Loucy (cell line): ENCODE data around the gene P2RY8.

Source experiments
- CTCF ChIP-seq: fragments of 200-600 bp; sonication (generic); conservative IDR thresholded peaks from 2 replicates; pipeline ENCODE4 v1.5.1; 2014; ENCODE audit warnings: mild to moderate bottlenecking, antibody characterized with exemption, low read length
- EZH2phosphoT487 ChIP-seq: fragments of 200-600 bp; IDR thresholded peaks from 2 replicates; pipeline ENCODE4 v1.6.1; 2018; ENCODE audit warnings: antibody characterized with exemption, mild to moderate bottlenecking, moderate library complexity, borderline replicate concordance

GRCh38 chrX:1453395-1453783, 83.6 kb downstream of the P2RY8 start:
- TF ChIP-seq CTCF (no peak), EZH2phosphoT487 (no peak)
